Psoas muscle (tissue), 8 donors: ENCODE measurements around the gene SREBF1. TPM values are rescaled to one million over a fixed set of nuclear protein-coding genes. Genes with fewer than 3 reads are reported as not detected.
A peak's percentile ranks its signal among the peaks of the same experiment; 100 is the strongest.

Experiments
- ATAC-seq, 4 donors: fragments of 200-7000 bp; cut with Tn5 transposase; one replicate each; pipeline ENCODE4 v1.9.1; 2020; ENCODE audit warnings: moderate library complexity in 3 of 4, mild to moderate bottlenecking in 2 of 4
- DNase-seq, 2 donors: peaks; one replicate each; pipeline ENCODE4 v3.0.0-alpha.2; 2020
- H3K27ac ChIP-seq: fragments of 200-600 bp; one replicate; pipeline ENCODE4 v1.8.0; 2022
- H3K27me3 ChIP-seq, 3 donors: fragments of 200-600 bp in 1 of 3; one replicate each; pipeline versions ENCODE4 v1.6.1 to v1.8.0; 2013 to 2022; ENCODE audit warnings: low read length in 2 of 3, mild to moderate bottlenecking in 2 of 3, moderate library complexity in 1 of 3; ENCODE audit not compliant: insufficient read depth in 3 of 3
- H3K36me3 ChIP-seq, 2 donors: fragments of 200-600 bp in 1 of 2; one replicate each; pipeline versions ENCODE4 v1.6.1 to v1.8.0; 2013 to 2022; ENCODE audit warnings: low read depth in 1 of 2, mild to moderate bottlenecking in 1 of 2, moderate library complexity in 1 of 2; ENCODE audit not compliant: insufficient read depth in 1 of 2
- H3K4me1 ChIP-seq: fragments of 200-600 bp; one replicate; pipeline ENCODE4 v1.8.0; 2022
- H3K4me3 ChIP-seq: fragments of 200-600 bp; one replicate; pipeline ENCODE4 v1.8.0; 2022; ENCODE audit warnings: mild to moderate bottlenecking
- H3K9me3 ChIP-seq: fragments of 200-600 bp; one replicate; pipeline ENCODE4 v1.8.0; 2022
- WGBS, 3 donors: extraction: QIAGEN DNeasy Blood & Tissue Kit; methylation state at CpG; one replicate each; pipeline versions ENCODE4 v1.1.6 to v1.1.7; 2013; 5-methylcytosine and 5-hydroxymethylcytosine counted together
- intact Hi-C, 2 donors: fragments of 100-400 bp; cut with DNase I; formaldehyde crosslinking; loops; one replicate each; pipeline versions ENCODE4 v1.11.0 to v1.14.2; 2022
- polyA plus RNA-seq, 3 donors: library from polyadenylated mRNA; stranded (reverse); fragments of 200-250 nt; gene quantifications; one replicate each; pipeline ENCODE4 v1.2.3, GENCODE V29; 2013
- total RNA-seq, 4 donors: library from RNA; stranded (reverse); fragmentation: NEBNext Ultra II Directional in 2 of 4; extraction: Animal tissue kit (Norgen Biotek cat#: 25700) in 2 of 4; gene quantifications; one replicate each; pipeline versions ENCODE4 v1.2.1 to v1.2.4, GENCODE V29; 2021 to 2023
- TF ChIP-seq, protein P1 (sequence below): fragments of 200-600 bp; IDR thresholded peaks from one replicate; pipeline ENCODE4 v1.8.0; 2022; ENCODE audit warnings: antibody characterized with exemption
- donor health status: healthy with polysubstance abuse.
- donor health status: DM: no; HTN: no; CAD: no; lungs with moderate emphysema.
- donor health status: Bipolar disorder and iron deficiency.
- donor health status: healthy.
- donor health status: DM: yes; HTN: yes; CAD: no.
- donor health status: DM: no; HTN: no; CAD: no.
- donor health status: DM: no; HTN: no; CAD: no.
- donor health status: DM: yes; HTN: yes; CAD: no.

SREBF1 gene
- total and polyA plus RNA-seq, 7 donors, result 6.2 to 43.0 (median 19.2) TPM

DNA sequence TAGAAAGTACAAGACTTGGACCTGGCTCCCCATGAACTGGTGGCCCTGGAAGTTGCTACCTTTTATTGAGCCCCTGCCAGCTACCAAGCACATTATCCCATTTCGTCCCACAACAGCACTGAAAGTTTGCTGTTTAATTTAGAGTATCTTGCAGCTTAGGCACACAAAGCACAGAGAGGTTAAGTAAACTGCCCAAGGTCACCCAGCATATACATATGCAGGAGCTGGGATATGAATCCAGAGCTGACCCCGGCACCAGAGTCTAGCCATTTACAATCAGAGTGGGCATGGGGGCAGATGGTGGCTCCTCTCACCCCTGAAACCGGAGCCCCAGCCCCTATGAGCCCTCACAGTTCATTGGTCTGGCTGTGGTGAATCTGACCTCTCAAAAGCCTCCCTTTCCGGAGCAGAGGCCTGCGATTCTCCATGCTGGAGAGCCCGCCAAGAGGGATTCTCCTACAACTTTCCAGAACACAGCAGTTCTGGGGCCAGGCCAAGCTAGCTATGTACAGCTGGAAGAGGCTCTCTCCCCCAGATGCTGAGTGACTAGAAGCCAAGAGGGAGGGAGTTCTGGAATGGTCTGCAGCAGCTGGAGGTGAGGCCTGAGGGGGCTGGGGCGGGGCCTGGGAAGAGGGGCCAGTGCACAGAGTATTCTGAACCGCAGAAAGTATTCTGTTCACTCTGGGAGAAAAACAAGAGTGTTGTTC lies 58.3 kb downstream of the SREBF1 start:
- TF ChIP-seq, protein P1, sequence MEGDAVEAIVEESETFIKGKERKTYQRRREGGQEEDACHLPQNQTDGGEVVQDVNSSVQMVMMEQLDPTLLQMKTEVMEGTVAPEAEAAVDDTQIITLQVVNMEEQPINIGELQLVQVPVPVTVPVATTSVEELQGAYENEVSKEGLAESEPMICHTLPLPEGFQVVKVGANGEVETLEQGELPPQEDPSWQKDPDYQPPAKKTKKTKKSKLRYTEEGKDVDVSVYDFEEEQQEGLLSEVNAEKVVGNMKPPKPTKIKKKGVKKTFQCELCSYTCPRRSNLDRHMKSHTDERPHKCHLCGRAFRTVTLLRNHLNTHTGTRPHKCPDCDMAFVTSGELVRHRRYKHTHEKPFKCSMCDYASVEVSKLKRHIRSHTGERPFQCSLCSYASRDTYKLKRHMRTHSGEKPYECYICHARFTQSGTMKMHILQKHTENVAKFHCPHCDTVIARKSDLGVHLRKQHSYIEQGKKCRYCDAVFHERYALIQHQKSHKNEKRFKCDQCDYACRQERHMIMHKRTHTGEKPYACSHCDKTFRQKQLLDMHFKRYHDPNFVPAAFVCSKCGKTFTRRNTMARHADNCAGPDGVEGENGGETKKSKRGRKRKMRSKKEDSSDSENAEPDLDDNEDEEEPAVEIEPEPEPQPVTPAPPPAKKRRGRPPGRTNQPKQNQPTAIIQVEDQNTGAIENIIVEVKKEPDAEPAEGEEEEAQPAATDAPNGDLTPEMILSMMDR, result no peak
- peak overlapping the region; percentile 65 for H3K27ac ChIP-seq

DNA sequence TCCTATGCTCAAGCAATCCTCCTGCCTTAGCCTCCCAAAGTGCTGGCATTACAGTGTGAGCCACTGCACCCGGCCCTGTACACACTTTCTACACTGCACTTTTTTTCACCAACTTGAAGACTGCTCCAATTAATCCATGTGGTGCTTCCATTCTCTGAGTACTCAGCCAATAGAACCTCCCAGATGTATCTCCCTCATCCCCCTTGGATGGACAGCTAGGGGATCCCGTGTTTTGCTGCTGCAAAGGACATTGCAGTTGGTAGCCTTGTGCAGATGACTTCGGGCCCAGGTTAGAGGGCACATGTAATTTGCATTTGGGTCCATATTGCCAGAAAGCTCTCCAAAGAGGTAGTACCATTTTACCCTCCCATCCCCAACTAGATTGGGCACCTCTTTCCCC lies 59.9 kb downstream of the SREBF1 start:
- no peak for ATAC-seq
- 65 to 77% (median 74%) methylated on average over 3 of the region's 3 CpGs for WGBS, 3 donors
- intact Hi-C loops, result loop anchor here in 1 of 2 donors (10.0 kb wide), 1 partner anchor 92 kb away; the partner anchor contains the start of gene RAI1

More for the DNA sequence above, 58.3 kb downstream of the SREBF1 start:
- Histone ChIP-seq H3K4me3 (no peak overlapping the region), H3K27me3 (no peaks in the 10 kb centered on the region), H3K9me3 (no peaks in the 10 kb centered on the region), H3K36me3 (no peaks in the 10 kb centered on the region), H3K4me1 (peaks cover 25% of the 10 kb centered on the region)
- WGBS, 3 donors, result 56 to 61% (median 60%) methylated on average over 8 of the region's 8 CpGs
- DNase-seq (peak; percentile 51 to 74), ATAC-seq (no peak)
- intact Hi-C loops, result loop anchor here in 1 of 2 donors (10.0 kb wide), 1 partner anchor 94 kb away; the partner anchor contains the start of gene RAI1

DNA sequence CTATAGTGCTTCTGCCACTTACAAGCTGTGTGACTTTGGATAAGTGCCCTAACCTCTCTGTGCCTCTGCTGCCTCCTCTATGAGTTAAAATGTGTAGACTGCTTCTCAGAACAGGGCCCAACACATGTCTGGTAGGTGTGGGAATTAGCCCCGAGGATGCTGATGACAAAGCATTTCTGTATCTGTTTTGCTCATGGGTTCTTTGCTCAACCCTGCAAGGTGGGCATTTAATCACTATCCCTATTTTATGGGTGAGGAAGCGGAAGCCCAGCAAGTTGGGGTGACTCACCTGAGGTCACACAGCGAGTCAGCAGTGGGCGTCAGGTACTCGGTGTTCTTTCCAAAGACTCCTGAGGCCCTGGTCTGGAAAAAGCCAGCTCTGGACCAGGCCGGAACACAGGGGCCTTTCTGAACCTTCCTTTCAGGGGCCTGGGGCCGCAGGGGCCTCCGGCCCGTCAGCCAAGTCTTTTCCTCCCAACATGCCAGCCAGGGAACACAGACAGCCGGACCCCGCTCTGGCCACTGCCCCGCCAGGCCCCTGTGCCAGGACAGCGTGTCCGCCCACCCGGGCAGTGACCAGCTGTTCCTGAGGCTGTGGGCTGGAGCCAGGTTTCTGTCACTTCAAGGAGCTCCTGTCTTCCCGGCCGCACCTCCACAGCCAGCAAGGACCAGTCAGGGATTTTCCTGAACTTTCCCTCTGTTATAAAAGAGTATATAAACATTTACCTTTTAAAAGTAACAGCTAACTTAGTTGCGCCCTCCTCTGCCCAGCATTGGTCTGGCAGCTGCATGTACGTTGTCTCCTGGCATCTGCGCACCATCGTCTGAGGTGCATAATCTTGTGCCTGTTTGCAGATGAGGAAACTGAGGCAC lies 62.5 kb downstream of the SREBF1 start:
- H3K27me3 ChIP-seq, result no peaks in the 10 kb centered on the region
- intact Hi-C loops, result loop anchor here in 1 of 2 donors (10.0 kb wide), 1 partner anchor 89 kb away; the partner anchor contains the start of gene RAI1
- peaks cover 50% of the 10 kb centered on the region for H3K4me1 ChIP-seq
- no peaks in the 10 kb centered on the region for H3K36me3 ChIP-seq
- peak overlapping the region; percentile 66 for H3K4me3 ChIP-seq
- peak; percentile 82 to 85 (median 84) for ATAC-seq
- H3K9me3 ChIP-seq, result no peaks in the 10 kb centered on the region
- TF ChIP-seq, protein P1, result no peak
- peak; percentile 67 to 87 for DNase-seq
- WGBS, 3 donors, result 24 to 41% (median 30%) methylated on average over 21 of the region's 21 CpGs
- peak overlapping the region; percentile 89 for H3K27ac ChIP-seq

More for the DNA sequence above, 59.9 kb downstream of the SREBF1 start:
- DNase-seq, result no peak
- Histone ChIP-seq H3K27me3 (no peaks in the 10 kb centered on the region), H3K27ac (no peak overlapping the region), H3K36me3 (no peaks in the 10 kb centered on the region), H3K9me3 (no peaks in the 10 kb centered on the region), H3K4me3 (no peak overlapping the region), H3K4me1 (peaks cover 34% of the 10 kb centered on the region)
- TF ChIP-seq, protein P1, result no peak

DNA sequence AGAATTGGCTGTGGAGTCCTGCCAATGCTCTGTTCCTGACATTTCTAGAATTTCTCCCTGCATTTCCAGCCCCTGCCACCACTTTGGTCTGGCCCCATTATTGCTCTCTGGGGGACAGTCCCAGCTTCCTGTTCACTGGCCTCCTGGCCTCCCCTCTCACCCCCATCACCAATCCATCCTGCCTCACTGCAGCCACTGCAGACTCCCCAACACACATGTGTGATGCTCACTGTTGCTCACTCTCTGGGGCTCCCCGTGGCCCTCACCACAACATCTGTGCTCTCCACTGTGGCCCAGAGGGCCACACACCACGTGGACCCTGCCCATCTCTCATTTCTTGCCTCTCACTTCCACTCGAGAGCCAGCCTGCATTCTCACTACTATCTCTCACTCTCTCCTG lies 64.6 kb downstream of the SREBF1 start:
- no peaks in the 10 kb centered on the region for H3K36me3 ChIP-seq
- no peak for ATAC-seq
- no peak overlapping the region for H3K27ac ChIP-seq
- no peaks in the 10 kb centered on the region for H3K9me3 ChIP-seq
- H3K4me1 ChIP-seq, result peaks cover 65% of the 10 kb centered on the region
- 41 to 52% (median 47%) methylated on average over 3 of the region's 3 CpGs for WGBS, 3 donors
- no peaks in the 10 kb centered on the region for H3K27me3 ChIP-seq
- no peak for DNase-seq
- H3K4me3 ChIP-seq, result no peak overlapping the region
- intact Hi-C loops, result loop anchor here in 1 of 2 donors (10.0 kb wide), 1 partner anchor 87 kb away; the partner anchor contains the start of gene RAI1
- TF ChIP-seq, protein P1, result no peak
